NOMO-1 treated with DMSO at 0.1 percent for 48 hours (cell line): Measurements from ENCODE around the gene NOTCH3.

Experiments
- DNase-seq: peaks from one replicate; lab custom pipeline; 2025; ENCODE audit not compliant: unreplicated experiment; lab: John Stamatoyannopoulos, UW

NOTCH3 gene

GRCh38 chr19:15124572-15125231 is 76.1 kb downstream of the NOTCH3 start:
- peak; percentile 17 for DNase-seq

GRCh38 chr19:15123900-15124299 is 76.9 kb downstream of the NOTCH3 start:
- no peak for DNase-seq

- no peak for DNase-seq
Measured at GRCh38 chr19:15123031-15123890, 77.5 kb downstream of the NOTCH3 start.

GRCh38 chr19:15122331-15123030 is 78.3 kb downstream of the NOTCH3 start:
- DNase-seq, result no peak

GRCh38 chr19:15120135-15121026 is 80.4 kb downstream of the NOTCH3 start:
- DNase-seq, result no peak

- DNase-seq, result no peak
Measured at GRCh38 chr19:15118789-15119494, 81.9 kb downstream of the NOTCH3 start.

GRCh38 chr19:15118248-15118647 is 82.5 kb downstream of the NOTCH3 start:
- no peak for DNase-seq

- DNase-seq, result no peak
Measured at GRCh38 chr19:15116856-15117255, 83.9 kb downstream of the NOTCH3 start.

GRCh38 chr19:15115762-15116615 is 84.8 kb downstream of the NOTCH3 start:
- no peak for DNase-seq

- no peak for DNase-seq
Measured at GRCh38 chr19:15115080-15115479, 85.7 kb downstream of the NOTCH3 start.

- DNase-seq, result no peak
Measured at GRCh38 chr19:15114153-15114540, 86.6 kb downstream of the NOTCH3 start.

- DNase-seq, result no peak
Measured at GRCh38 chr19:15113245-15114152, 87.3 kb downstream of the NOTCH3 start.

- DNase-seq, result no peak
Measured at GRCh38 chr19:15112385-15112784, 88.4 kb downstream of the NOTCH3 start.

- DNase-seq, result no peak
Measured at GRCh38 chr19:15111758-15112157, 89.0 kb downstream of the NOTCH3 start.

- DNase-seq, result no peak
Measured at GRCh38 chr19:15110418-15110815, 90.4 kb downstream of the NOTCH3 start.

- no peak for DNase-seq
Measured at GRCh38 chr19:15109768-15110417, 90.9 kb downstream of the NOTCH3 start.
